HCT116 (cell line): ENCODE data around the gene CRYBA4. TPM values are rescaled to one million over a fixed set of nuclear protein-coding genes. Genes with fewer than 3 reads are reported as not detected.

Experiments
- ATAC-seq: fragments of 200-7000 bp; cut with Tn5 transposase; 2 replicates; pipeline ENCODE4 v1.9.1; 2020; ENCODE audit warnings: mild to moderate bottlenecking, moderate library complexity
- BruUV-seq: library from RNA; stranded (reverse); fragments of 400-500 nt; replicated peaks from 2 replicates; lab custom pipeline; 2021; lab: Mats Ljungman, UMichigan
- CTCF ChIA-PET: fragments of 300-600 bp; sonication (Branson Sonifier 250); formaldehyde crosslinking; loops from one replicate; lab custom pipeline; 2021; ENCODE audit warnings: antibody characterized with exemption; lab: Charles Lee
- POLR2A ChIA-PET: fragments of 300-600, 350-600 bp; sonication (Branson Sonifier 250); formaldehyde crosslinking; loops from one replicate; lab custom pipeline; 2021; ENCODE audit warnings: antibody characterized with exemption; lab: Charles Lee
- RAD21 ChIA-PET, 2 experiments: fragments of 300-600 bp; sonication (Branson Sonifier 250); formaldehyde crosslinking; loops; one replicate each; lab custom pipeline; 2023; ENCODE audit warnings: low total read pairs in 2 of 2; ENCODE audit not compliant: uncharacterized antibody in 2 of 2, unreplicated experiment in 2 of 2, low non-redundant PET in 1 of 2; lab: Charles Lee
- DNase-seq: peaks from one replicate; pipeline ENCODE4 v3.0.0-alpha.2; 2010; ENCODE audit warnings: low read depth, low spot score
- H2AFZ ChIP-seq: fragments of 200-600 bp; shearing (Covaris generic), sonication (generic); 2 replicates; pipeline ENCODE4 v1.6.1; 2017; ENCODE audit warnings: low read depth, mixed run types, mixed read lengths, antibody characterized with exemption, low read length; ENCODE audit not compliant: poor library complexity, severe bottlenecking
- H3K27ac ChIP-seq: 2 replicates; pipeline ENCODE4 v1.5.1; 2012; ENCODE audit warnings: low read depth, low read length
- H3K27me3 ChIP-seq: fragments of 200-600 bp; sonication (generic); 2 replicates; pipeline ENCODE4 v1.6.1; 2016; ENCODE audit warnings: mixed run types, low read length, mixed read lengths; ENCODE audit not compliant: insufficient read depth
- H3K36me3 ChIP-seq, 2 experiments: fragments of 200-500 bp in 1 of 2; fragments of 200-600 bp in 1 of 2; sonication (Bioruptor generic) in 1 of 2; sonication (generic) in 1 of 2; 2 replicates each; pipeline versions ENCODE4 v1.5.1 to v1.6.1; 2014 to 2016; ENCODE audit warnings: low read length in 2 of 2, inconsistent platforms in 1 of 2, mixed read lengths in 1 of 2, mixed run types in 1 of 2; ENCODE audit not compliant: insufficient read depth in 2 of 2, control insufficient read depth in 1 of 2
- H3K4me1 ChIP-seq, 2 experiments: fragments of 200-600 bp in 1 of 2; sonication (generic) in 1 of 2; 2 replicates each; pipeline versions ENCODE4 v1.5.1 to v1.6.1; 2012 to 2017; ENCODE audit warnings: low read length in 2 of 2, inconsistent platforms in 1 of 2, mild to moderate bottlenecking in 1 of 2, mixed read lengths in 1 of 2, mixed run types in 1 of 2, moderate library complexity in 1 of 2; ENCODE audit not compliant: insufficient read depth in 2 of 2, control insufficient read depth in 1 of 2
- H3K4me2 ChIP-seq: fragments of 200-600 bp; sonication (generic); 2 replicates; pipeline ENCODE4 v1.6.1; 2017; ENCODE audit warnings: mixed run types, low read length, mixed read lengths
- H3K4me3 ChIP-seq, 2 experiments: fragments of 200-600 bp in 1 of 2; sonication (generic) in 1 of 2; replicated peaks in 1 of 2; 2 replicates each; pipeline ENCODE4 v1.5.1; 2011 to 2016; ENCODE audit warnings: low read length in 2 of 2, control low read depth in 1 of 2, low read depth in 1 of 2, mild to moderate bottlenecking in 1 of 2, mixed read lengths in 1 of 2, mixed run types in 1 of 2
- H3K79me2 ChIP-seq: fragments of 200-600 bp; sonication (generic); 2 replicates; pipeline ENCODE4 v1.6.1; 2017; ENCODE audit warnings: mild to moderate bottlenecking, mixed run types, low read length, moderate library complexity, mixed read lengths; ENCODE audit not compliant: insufficient read depth
- H3K9ac ChIP-seq: fragments of 200-600 bp; sonication (generic); 2 replicates; pipeline ENCODE4 v1.6.1; 2016; ENCODE audit warnings: low read length, mixed read lengths
- H3K9me2 ChIP-seq: fragments of 200-600 bp; sonication (generic), shearing (Covaris generic); 2 replicates; pipeline ENCODE4 v1.6.1; 2017; ENCODE audit warnings: mixed run types, mild to moderate bottlenecking, moderate library complexity; ENCODE audit not compliant: insufficient read depth
- H3K9me3 ChIP-seq, 2 experiments: fragments of 200-500 bp in 1 of 2; fragments of 200-600 bp in 1 of 2; sonication (Bioruptor generic) in 1 of 2; sonication (generic) in 1 of 2; 2 replicates each; pipeline ENCODE4 v1.6.1; 2014 to 2017; ENCODE audit warnings: low read length in 2 of 2, mixed read lengths in 2 of 2, inconsistent platforms in 1 of 2, low read depth in 1 of 2, mild to moderate bottlenecking in 1 of 2, mixed run types in 1 of 2, moderate library complexity in 1 of 2; ENCODE audit not compliant: control insufficient read depth in 1 of 2, insufficient read depth in 1 of 2
- H4K20me1 ChIP-seq: fragments of 200-600 bp; sonication (generic), shearing (Covaris generic); 2 replicates; pipeline ENCODE4 v1.6.1; 2017; ENCODE audit warnings: mixed run types, mild to moderate bottlenecking, moderate library complexity; ENCODE audit not compliant: insufficient read depth
- ATF3 ChIP-seq: IDR thresholded peaks from 2 replicates; pipeline ENCODE4 v1.6.1; 2012
- CBX3 ChIP-seq: IDR thresholded peaks from 2 replicates; pipeline ENCODE4 v1.6.1; 2012; ENCODE audit warnings: low read depth
- CTCF ChIP-seq, 3 experiments: fragments of 200-600 bp in 1 of 3; sonication (generic) in 1 of 3; IDR thresholded peaks in 2 of 3; conservative IDR thresholded peaks in 1 of 3; 2 replicates each; pipeline ENCODE4 v1.5.1; 2012 to 2017; ENCODE audit warnings: low read depth in 2 of 3, low read length in 2 of 3, antibody characterized with exemption in 1 of 3, borderline replicate concordance in 1 of 3, control low read depth in 1 of 3, mild to moderate bottlenecking in 1 of 3, mixed read lengths in 1 of 3, mixed run types in 1 of 3, moderate library complexity in 1 of 3; ENCODE audit not compliant: insufficient read depth in 1 of 3
- EGR1 ChIP-seq: IDR thresholded peaks from 2 replicates; pipeline ENCODE4 v1.6.1; 2012; ENCODE audit warnings: low read depth
- ELF1 ChIP-seq: IDR thresholded peaks from 2 replicates; pipeline ENCODE4 v1.6.1; 2012; ENCODE audit warnings: low read depth, borderline replicate concordance
- EZH2 ChIP-seq: fragments of 200-600 bp; sonication (generic); IDR thresholded peaks from 2 replicates; pipeline ENCODE4 v1.6.1; 2017; ENCODE audit warnings: antibody characterized with exemption, mixed run types
- EZH2phosphoT487 ChIP-seq: fragments of 200-600 bp; IDR thresholded peaks from 2 replicates; pipeline ENCODE4 v1.6.1; 2018; ENCODE audit warnings: antibody characterized with exemption, borderline replicate concordance
- FOSL1 ChIP-seq: IDR thresholded peaks from 2 replicates; pipeline ENCODE4 v1.6.1; 2012; ENCODE audit warnings: low read depth
- POLR2A ChIP-seq: IDR thresholded peaks from 2 replicates; pipeline ENCODE4 v1.7.0; 2011; ENCODE audit warnings: borderline replicate concordance; ENCODE audit not compliant: insufficient read depth, insufficient read length; ENCODE audit errors: extremely low read depth
- RAD21 ChIP-seq: IDR thresholded peaks from 2 replicates; pipeline ENCODE4 v1.6.1; 2012; ENCODE audit warnings: low read depth, mild to moderate bottlenecking
- SIN3A ChIP-seq: IDR thresholded peaks from 2 replicates; pipeline ENCODE4 v1.6.1; 2012; ENCODE audit warnings: low read depth
- SP1 ChIP-seq: IDR thresholded peaks from 2 replicates; pipeline ENCODE4 v1.6.1; 2012; ENCODE audit warnings: low read depth
- SRF ChIP-seq: IDR thresholded peaks from 2 replicates; pipeline ENCODE4 v1.6.1; 2012; ENCODE audit warnings: low read depth
- YY1 ChIP-seq: IDR thresholded peaks from 2 replicates; pipeline ENCODE4 v1.6.1; 2011; ENCODE audit warnings: low read length, low read depth, moderate library complexity, mild to moderate bottlenecking; ENCODE audit not compliant: insufficient replicate concordance; ENCODE audit errors: extremely low read depth
- ZNF274 ChIP-seq: fragments of 200-500 bp; sonication (Bioruptor generic); IDR thresholded peaks from 2 replicates; pipeline ENCODE4 v1.6.1; 2014; ENCODE audit warnings: mild to moderate bottlenecking, low read depth, low read length, inconsistent platforms
- intact Hi-C: fragments of 100-400 bp; cut with micrococcal nuclease; formaldehyde crosslinking; loops from 2 replicates; pipeline ENCODE4 v1.10.0; 2022
- total RNA-seq: library from RNA; stranded (reverse); gene quantifications from one replicate; pipeline ENCODE4 v1.2.1, GENCODE V29; 2021; ENCODE audit not compliant: unreplicated experiment

Gene CRYBA4
- total RNA-seq, 1 experiment from 2014 or later, result not detected

GRCh38 chr22:26601726-26602125, 20.0 kb upstream of the CRYBA4 start:
- TF ChIP-seq EGR1 (no peak), ATF3 (no peak), YY1 (no peak), SIN3A (no peak)
- no peaks in the 10 kb centered on the region for H4K20me1 ChIP-seq
- H3K9me2 ChIP-seq, result no peaks in the 10 kb centered on the region
- intact Hi-C loops, result no loop called here
- no peaks in the 10 kb centered on the region for H3K9me3 ChIP-seq
- H3K4me3 ChIP-seq, result no peak overlapping the region
- H3K4me2 ChIP-seq, result no peak overlapping the region
- no peak overlapping the region for H3K27ac ChIP-seq
- ATAC-seq (no peak), DNase-seq (no peak)
- H3K4me1 ChIP-seq, result no peaks in the 10 kb centered on the region
- H3K9ac ChIP-seq, result no peak overlapping the region
- peaks cover 7% of the 10 kb centered on the region for H3K27me3 ChIP-seq
- no TSS peak for BruUV-seq
- no peaks in the 10 kb centered on the region for H3K79me2 ChIP-seq
- ChIA-PET CTCF (no interaction called here), POLR2A (no interaction called here), RAD21 (no interaction called here)
- no peaks in the 10 kb centered on the region for H3K36me3 ChIP-seq
- no peak overlapping the region for H2AFZ ChIP-seq

DNA sequence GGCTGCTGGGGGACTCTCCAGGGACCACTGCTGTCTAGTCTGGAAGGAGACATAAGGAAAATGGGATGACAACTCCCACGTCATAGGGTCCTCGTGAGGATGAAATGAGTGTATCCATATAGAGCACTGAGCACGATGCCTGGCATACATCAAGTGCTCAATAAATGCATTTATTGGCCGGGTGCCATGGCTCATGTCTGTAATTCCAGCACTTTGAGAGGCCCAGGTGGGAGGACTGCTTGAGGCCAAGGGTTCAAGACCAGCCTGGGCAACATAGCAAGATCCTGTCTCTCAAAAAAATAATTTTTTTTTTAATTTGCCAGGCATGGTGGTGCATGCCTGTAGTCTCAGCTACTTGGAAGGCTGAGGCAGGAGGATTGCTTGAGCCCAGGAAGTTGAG, 19.6 kb upstream of the CRYBA4 start:
- ATAC-seq (no peak), DNase-seq (no peak)
- Histone ChIP-seq H3K27me3 (peaks cover 4% of the 10 kb centered on the region; the same call in 1 of the 2 replicates), H3K9ac (no peak overlapping the region), H3K4me2 (no peak overlapping the region), H4K20me1 (no peaks in the 10 kb centered on the region), H2AFZ (no peak overlapping the region), H3K9me2 (no peaks in the 10 kb centered on the region), H3K9me3 (no peaks in the 10 kb centered on the region), H3K4me1 (no peaks in the 10 kb centered on the region), H3K27ac (no peak overlapping the region), H3K4me3 (no peak overlapping the region), H3K79me2 (no peaks in the 10 kb centered on the region)
- CTCF ChIA-PET, result no interaction called here
- POLR2A ChIA-PET, result no interaction called here
- intact Hi-C loops, result no loop called here
- BruUV-seq, result no TSS peak
- RAD21 ChIA-PET, result no interaction called here
- TF ChIP-seq EGR1 (no peak), SRF (no peak), SP1 (no peak), CTCF (IDR thresholded peaks at IDR 0.05 in 2 of 3, conservative IDR thresholded peaks at IDR 0.05 in 1 of 3; ENCODE audit: borderline replicate concordance in 1 of 3, insufficient read depth in 1 of 3, low read depth in 2 of 3, low read length in 2 of 3) (no peak), EZH2 (no peak), RAD21 (no peak), ATF3 (no peak), POLR2A (no peak), YY1 (no peak), ELF1 (no peak), SIN3A (no peak), ZNF274 (no peak), CBX3 (no peak), FOSL1 (no peak), EZH2phosphoT487 (no peak)
- TF ChIP-seq, all 23 proteins: peak for 0
- no peaks in the 10 kb centered on the region for H3K36me3 ChIP-seq
